ENCODE data around the gene ZCWPW2.

DNA sequence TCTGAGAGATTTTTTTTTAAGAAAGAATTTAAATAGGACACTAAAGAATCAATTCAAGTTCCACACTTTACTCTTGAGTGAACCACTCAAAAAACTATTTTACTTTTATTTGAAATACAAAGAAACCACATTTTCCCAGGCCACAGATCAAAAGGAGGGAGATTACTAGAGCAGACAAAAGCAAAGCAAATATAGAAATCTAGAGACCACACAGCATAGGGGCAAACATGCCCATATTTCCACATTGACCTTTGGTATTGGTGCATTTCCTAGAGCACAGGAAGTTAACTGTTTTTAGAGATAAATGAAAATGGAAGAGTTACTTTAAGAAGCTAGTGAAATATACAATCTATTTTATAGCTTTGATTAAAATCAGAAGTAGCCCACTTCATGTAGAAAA is 27.5 kb upstream of the ZCWPW2 start:
- TF ChIP-seq POLR2A (IDR thresholded peaks at IDR 0.05) (no peak), POLR2AphosphoS5 (IDR thresholded peaks at IDR 0.05) (no peak)
- TF ChIP-seq, protein P1, sequence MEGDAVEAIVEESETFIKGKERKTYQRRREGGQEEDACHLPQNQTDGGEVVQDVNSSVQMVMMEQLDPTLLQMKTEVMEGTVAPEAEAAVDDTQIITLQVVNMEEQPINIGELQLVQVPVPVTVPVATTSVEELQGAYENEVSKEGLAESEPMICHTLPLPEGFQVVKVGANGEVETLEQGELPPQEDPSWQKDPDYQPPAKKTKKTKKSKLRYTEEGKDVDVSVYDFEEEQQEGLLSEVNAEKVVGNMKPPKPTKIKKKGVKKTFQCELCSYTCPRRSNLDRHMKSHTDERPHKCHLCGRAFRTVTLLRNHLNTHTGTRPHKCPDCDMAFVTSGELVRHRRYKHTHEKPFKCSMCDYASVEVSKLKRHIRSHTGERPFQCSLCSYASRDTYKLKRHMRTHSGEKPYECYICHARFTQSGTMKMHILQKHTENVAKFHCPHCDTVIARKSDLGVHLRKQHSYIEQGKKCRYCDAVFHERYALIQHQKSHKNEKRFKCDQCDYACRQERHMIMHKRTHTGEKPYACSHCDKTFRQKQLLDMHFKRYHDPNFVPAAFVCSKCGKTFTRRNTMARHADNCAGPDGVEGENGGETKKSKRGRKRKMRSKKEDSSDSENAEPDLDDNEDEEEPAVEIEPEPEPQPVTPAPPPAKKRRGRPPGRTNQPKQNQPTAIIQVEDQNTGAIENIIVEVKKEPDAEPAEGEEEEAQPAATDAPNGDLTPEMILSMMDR (IDR thresholded peaks at IDR 0.05 in 8 of 11, conservative IDR thresholded peaks at IDR 0.05 in 3 of 11) = no peak

Measured in spleen (tissue), 7 donors.